ENCODE measurements around the gene CLDN18. TPM values are rescaled to one million over a fixed set of nuclear protein-coding genes. Genes with fewer than 3 reads are reported as not detected.

The CLDN18 gene
- total RNA-seq, 1 donor from 2014 or later, result not detected

DNA sequence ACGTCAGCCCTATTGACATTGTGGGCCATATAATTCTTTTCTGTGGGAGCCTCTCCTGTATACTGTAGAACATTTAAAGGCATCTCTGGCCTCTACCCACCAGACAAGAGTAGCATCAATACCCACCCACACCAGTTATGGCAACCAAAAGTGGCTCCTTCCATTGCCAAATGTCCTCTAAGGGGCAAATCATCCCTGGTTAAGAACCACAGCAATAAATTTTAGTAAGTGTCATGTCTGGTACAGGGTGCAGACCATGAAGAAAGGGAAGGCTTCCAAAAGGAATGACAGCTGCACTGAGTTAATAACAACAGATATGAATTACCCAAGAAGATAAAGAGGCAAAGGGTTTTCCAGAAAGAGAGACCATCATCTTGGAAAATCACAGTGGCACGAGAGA lies 6.9 kb upstream of the CLDN18 start:
- no peaks in the 10 kb centered on the region for H3K9me3 Mint-ChIP-seq
- no peaks in the 10 kb centered on the region for H3K36me3 Mint-ChIP-seq (ENCODE audit: low read depth)
- H3K27me3 Mint-ChIP-seq (ENCODE audit: low read depth), result peaks cover 4% of the 10 kb centered on the region
- H3K4me3 Mint-ChIP-seq (ENCODE audit: low read depth), result no peak overlapping the region
- intact Hi-C loops (cut with micrococcal nuclease), result no loop called here
- H3K4me1 Mint-ChIP-seq (ENCODE audit: low read depth), result no peaks in the 10 kb centered on the region
- DNase-seq (ENCODE audit: low spot score), result no peak
- H3K27ac Mint-ChIP-seq, result no peak overlapping the region

DNA sequence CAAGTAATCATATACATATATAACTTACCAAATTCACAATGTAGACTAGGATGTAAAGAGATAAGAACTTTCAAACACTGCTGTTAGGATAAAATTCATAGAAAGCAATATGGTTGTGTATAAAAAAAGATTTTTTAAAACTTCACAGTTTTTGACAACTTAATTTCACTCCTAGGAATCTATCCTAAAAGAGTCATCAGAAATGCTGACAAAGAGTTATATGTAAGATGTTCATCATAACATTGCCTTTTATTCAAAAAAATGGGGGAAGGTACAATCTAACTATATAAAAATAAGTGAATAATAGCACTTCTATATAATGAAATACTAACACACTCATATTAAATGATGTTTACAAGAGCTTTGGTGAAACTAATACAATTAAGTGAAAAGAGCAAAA lies 4.3 kb upstream of the CLDN18 start:
- Mint-ChIP-seq H3K9me3 (no peaks in the 10 kb centered on the region), H3K4me1 (ENCODE audit: low read depth) (no peaks in the 10 kb centered on the region), H3K4me3 (ENCODE audit: low read depth) (no peak overlapping the region), H3K36me3 (ENCODE audit: low read depth) (no peaks in the 10 kb centered on the region), H3K27me3 (ENCODE audit: low read depth) (peaks cover 4% of the 10 kb centered on the region), H3K27ac (no peak overlapping the region)
- intact Hi-C loops (cut with micrococcal nuclease), result no loop called here
- no peak for DNase-seq (ENCODE audit: low spot score)

GRCh38 chr3:138007898-138008297 lies 2.1 kb upstream of the CLDN18 start:
- Mint-ChIP-seq H3K4me1 (ENCODE audit: low read depth) (no peaks in the 10 kb centered on the region), H3K27ac (no peak overlapping the region), H3K9me3 (no peaks in the 10 kb centered on the region), H3K27me3 (ENCODE audit: low read depth) (peaks cover 4% of the 10 kb centered on the region), H3K4me3 (ENCODE audit: low read depth) (no peak overlapping the region), H3K36me3 (ENCODE audit: low read depth) (no peaks in the 10 kb centered on the region)
- intact Hi-C loops (cut with micrococcal nuclease), result no loop called here
- no peak for DNase-seq (ENCODE audit: low spot score)

- no peaks in the 10 kb centered on the region for H3K9me3 Mint-ChIP-seq
- H3K27ac Mint-ChIP-seq, result no peak overlapping the region
- intact Hi-C loops (cut with micrococcal nuclease), result no loop called here
- no peak overlapping the region for H3K4me3 Mint-ChIP-seq (ENCODE audit: low read depth)
- H3K36me3 Mint-ChIP-seq (ENCODE audit: low read depth), result no peaks in the 10 kb centered on the region
- peaks cover 4% of the 10 kb centered on the region for H3K27me3 Mint-ChIP-seq (ENCODE audit: low read depth)
- DNase-seq (ENCODE audit: low spot score), result no peak
- H3K4me1 Mint-ChIP-seq (ENCODE audit: low read depth), result no peaks in the 10 kb centered on the region
Observed at GRCh38 chr3:138010273-138010590, 267 bp downstream of the CLDN18 start.

- DNase-seq (ENCODE audit: low spot score), result no peak
- no peaks in the 10 kb centered on the region for H3K9me3 Mint-ChIP-seq
- intact Hi-C loops (cut with micrococcal nuclease), result no loop called here
- H3K27me3 Mint-ChIP-seq (ENCODE audit: low read depth), result no peaks in the 10 kb centered on the region
- H3K36me3 Mint-ChIP-seq (ENCODE audit: low read depth), result no peaks in the 10 kb centered on the region
- H3K27ac Mint-ChIP-seq, result no peak overlapping the region
- no peak overlapping the region for H3K4me3 Mint-ChIP-seq (ENCODE audit: low read depth)
- no peaks in the 10 kb centered on the region for H3K4me1 Mint-ChIP-seq (ENCODE audit: low read depth)
Observed at GRCh38 chr3:138011722-138012121, 1.8 kb downstream of the CLDN18 start.

GRCh38 chr3:138012526-138012925 lies 2.6 kb downstream of the CLDN18 start:
- no peak for DNase-seq (ENCODE audit: low spot score)
- no peaks in the 10 kb centered on the region for H3K27me3 Mint-ChIP-seq (ENCODE audit: low read depth)
- no peak overlapping the region for H3K4me3 Mint-ChIP-seq (ENCODE audit: low read depth)
- no peaks in the 10 kb centered on the region for H3K4me1 Mint-ChIP-seq (ENCODE audit: low read depth)
- no peaks in the 10 kb centered on the region for H3K36me3 Mint-ChIP-seq (ENCODE audit: low read depth)
- no peak overlapping the region for H3K27ac Mint-ChIP-seq
- intact Hi-C loops (cut with micrococcal nuclease), result no loop called here
- no peaks in the 10 kb centered on the region for H3K9me3 Mint-ChIP-seq

- no peak for DNase-seq (ENCODE audit: low spot score)
Observed at GRCh38 chr3:138016065-138016464, 6.1 kb downstream of the CLDN18 start.

DNA sequence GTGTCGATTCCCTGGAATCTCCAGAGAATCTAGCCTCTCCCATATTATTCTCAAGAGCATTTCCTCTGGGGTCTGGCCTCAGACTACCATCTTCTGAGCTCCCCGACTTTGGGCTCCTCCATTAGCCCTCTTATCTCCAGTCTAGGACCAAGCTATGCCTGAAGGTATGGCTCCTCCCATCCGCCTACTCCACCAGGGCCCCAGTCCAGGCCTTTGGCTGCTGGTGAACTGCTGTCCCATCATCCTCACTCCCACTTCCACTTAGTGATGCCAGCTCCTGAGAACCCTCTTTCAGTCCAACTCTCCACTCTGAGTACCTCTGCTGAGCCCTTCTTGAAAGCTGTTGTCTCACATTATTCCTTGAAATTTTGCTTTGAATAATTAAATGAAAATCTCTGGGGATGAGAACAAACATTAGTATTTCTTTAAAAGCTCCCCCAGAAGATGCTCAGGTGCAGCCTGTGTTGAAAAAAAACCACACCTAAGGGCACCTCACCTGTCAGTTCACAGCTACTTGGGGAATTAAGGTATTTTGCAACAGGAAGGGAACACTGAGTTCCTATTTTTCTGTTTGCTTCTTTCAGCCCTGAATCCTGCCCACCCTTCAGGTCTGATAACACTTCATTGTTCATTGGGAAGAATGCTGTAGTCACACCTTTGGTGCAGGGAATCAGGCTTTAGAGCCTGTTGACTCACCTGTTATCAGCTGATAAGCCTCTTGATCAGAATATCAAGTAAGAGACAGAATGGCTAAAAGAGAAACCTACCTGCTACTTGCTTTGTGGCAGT lies 9.5 kb downstream of the CLDN18 start:
- Mint-ChIP-seq H3K4me3 (ENCODE audit: low read depth) (no peak overlapping the region), H3K27ac (no peak overlapping the region), H3K36me3 (ENCODE audit: low read depth) (no peaks in the 10 kb centered on the region), H3K4me1 (ENCODE audit: low read depth) (no peaks in the 10 kb centered on the region), H3K9me3 (no peaks in the 10 kb centered on the region), H3K27me3 (ENCODE audit: low read depth) (no peaks in the 10 kb centered on the region)
- intact Hi-C loops (cut with micrococcal nuclease), result no loop called here
- no peak for DNase-seq (ENCODE audit: low spot score)

More at GRCh38 chr3:138016065-138016464, 6.1 kb downstream of the CLDN18 start:
- intact Hi-C loops (cut with micrococcal nuclease), result no loop called here
- no peak overlapping the region for H3K4me3 Mint-ChIP-seq (ENCODE audit: low read depth)
- no peaks in the 10 kb centered on the region for H3K4me1 Mint-ChIP-seq (ENCODE audit: low read depth)
- no peaks in the 10 kb centered on the region for H3K9me3 Mint-ChIP-seq
- H3K27ac Mint-ChIP-seq, result no peak overlapping the region
- no peaks in the 10 kb centered on the region for H3K27me3 Mint-ChIP-seq (ENCODE audit: low read depth)
- no peaks in the 10 kb centered on the region for H3K36me3 Mint-ChIP-seq (ENCODE audit: low read depth)

DNA sequence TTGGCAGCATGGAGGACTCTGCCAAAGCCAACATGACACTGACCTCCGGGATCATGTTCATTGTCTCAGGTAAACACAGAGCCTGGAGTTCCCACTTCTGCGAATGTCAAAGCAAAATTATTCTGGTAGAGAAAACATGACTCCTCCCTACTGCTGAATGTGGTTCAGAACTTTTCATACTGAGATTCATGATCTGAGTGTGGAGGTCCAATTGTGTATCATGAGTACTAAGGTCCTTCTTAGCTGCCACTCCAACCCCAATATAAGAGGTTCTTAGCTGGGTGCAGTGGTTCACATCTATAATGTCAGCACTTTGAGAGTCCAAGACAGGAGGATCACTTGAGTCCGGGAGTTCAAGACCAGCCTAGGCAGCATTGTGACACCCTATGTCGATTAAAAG lies 13.8 kb downstream of the CLDN18 start:
- Mint-ChIP-seq H3K4me3 (ENCODE audit: low read depth) (no peak overlapping the region), H3K27me3 (ENCODE audit: low read depth) (no peaks in the 10 kb centered on the region), H3K4me1 (ENCODE audit: low read depth) (no peaks in the 10 kb centered on the region), H3K27ac (no peak overlapping the region), H3K36me3 (ENCODE audit: low read depth) (no peaks in the 10 kb centered on the region), H3K9me3 (no peaks in the 10 kb centered on the region)
- intact Hi-C loops (cut with micrococcal nuclease), result no loop called here
- DNase-seq (ENCODE audit: low spot score), result no peak

DNA sequence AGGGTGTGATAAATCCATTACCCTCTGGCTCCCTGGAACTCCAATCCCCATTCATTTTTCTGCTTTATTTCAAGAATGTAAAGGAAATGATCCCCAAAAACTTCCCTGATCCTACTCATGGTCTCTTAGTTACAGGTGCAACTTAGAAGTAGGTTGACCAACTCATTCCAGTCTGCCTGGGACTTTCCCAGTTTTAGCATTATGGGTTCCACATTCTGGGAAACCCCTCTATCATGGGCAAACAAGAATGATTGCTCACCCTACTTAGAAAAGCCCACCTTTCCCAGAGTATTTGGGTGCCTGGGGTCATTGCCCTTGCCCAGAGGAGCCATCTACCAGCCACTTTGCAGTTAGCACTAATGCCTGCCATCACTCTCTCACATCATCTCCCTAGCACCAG lies 15.6 kb downstream of the CLDN18 start:
- Mint-ChIP-seq H3K27me3 (ENCODE audit: low read depth) (no peaks in the 10 kb centered on the region), H3K4me1 (ENCODE audit: low read depth) (no peaks in the 10 kb centered on the region), H3K36me3 (ENCODE audit: low read depth) (no peaks in the 10 kb centered on the region), H3K4me3 (ENCODE audit: low read depth) (no peak overlapping the region), H3K9me3 (no peaks in the 10 kb centered on the region), H3K27ac (no peak overlapping the region)
- DNase-seq (ENCODE audit: low spot score), result no peak
- intact Hi-C loops (cut with micrococcal nuclease), result no loop called here

- intact Hi-C loops (cut with micrococcal nuclease), result no loop called here
- no peaks in the 10 kb centered on the region for H3K4me1 Mint-ChIP-seq (ENCODE audit: low read depth)
- H3K36me3 Mint-ChIP-seq (ENCODE audit: low read depth), result no peaks in the 10 kb centered on the region
- no peaks in the 10 kb centered on the region for H3K27me3 Mint-ChIP-seq (ENCODE audit: low read depth)
- no peaks in the 10 kb centered on the region for H3K9me3 Mint-ChIP-seq
- no peak overlapping the region for H3K4me3 Mint-ChIP-seq (ENCODE audit: low read depth)
- H3K27ac Mint-ChIP-seq, result no peak overlapping the region
- no peak for DNase-seq (ENCODE audit: low spot score)
Observed at GRCh38 chr3:138027821-138028220, 17.9 kb downstream of the CLDN18 start.

DNA sequence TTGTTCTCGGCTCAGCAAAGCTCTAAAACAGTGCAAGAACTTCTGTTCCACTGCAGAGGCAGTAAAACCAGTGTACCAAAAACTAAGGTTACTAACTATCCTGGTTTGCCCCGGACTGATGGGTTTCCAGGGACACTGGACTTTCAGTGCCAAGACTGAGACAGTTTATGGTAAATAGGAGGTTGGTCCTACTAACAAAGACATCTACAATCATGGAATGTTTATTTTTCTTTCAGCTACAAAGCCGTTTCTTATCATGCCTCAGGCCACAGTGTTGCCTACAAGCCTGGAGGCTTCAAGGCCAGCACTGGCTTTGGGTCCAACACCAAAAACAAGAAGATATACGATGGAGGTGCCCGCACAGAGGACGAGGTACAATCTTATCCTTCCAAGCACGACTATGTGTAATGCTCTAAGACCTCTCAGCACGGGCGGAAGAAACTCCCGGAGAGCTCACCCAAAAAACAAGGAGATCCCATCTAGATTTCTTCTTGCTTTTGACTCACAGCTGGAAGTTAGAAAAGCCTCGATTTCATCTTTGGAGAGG lies 20.8 kb downstream of the CLDN18 start:
- DNase-seq (ENCODE audit: low spot score), result no peak
- H3K27me3 Mint-ChIP-seq (ENCODE audit: low read depth), result peaks cover 9% of the 10 kb centered on the region
- no peak overlapping the region for H3K4me3 Mint-ChIP-seq (ENCODE audit: low read depth)
- H3K4me1 Mint-ChIP-seq (ENCODE audit: low read depth), result no peaks in the 10 kb centered on the region
- H3K9me3 Mint-ChIP-seq, result no peaks in the 10 kb centered on the region
- intact Hi-C loops (cut with micrococcal nuclease), result no loop called here
- no peaks in the 10 kb centered on the region for H3K36me3 Mint-ChIP-seq (ENCODE audit: low read depth)
- no peak overlapping the region for H3K27ac Mint-ChIP-seq

GRCh38 chr3:138031536-138031935 lies 21.6 kb downstream of the CLDN18 start:
- no peak overlapping the region for H3K27ac Mint-ChIP-seq
- H3K4me1 Mint-ChIP-seq (ENCODE audit: low read depth), result no peaks in the 10 kb centered on the region
- no peaks in the 10 kb centered on the region for H3K36me3 Mint-ChIP-seq (ENCODE audit: low read depth)
- peaks cover 9% of the 10 kb centered on the region for H3K27me3 Mint-ChIP-seq (ENCODE audit: low read depth)
- H3K4me3 Mint-ChIP-seq (ENCODE audit: low read depth), result no peak overlapping the region
- no peaks in the 10 kb centered on the region for H3K9me3 Mint-ChIP-seq
- intact Hi-C loops (cut with micrococcal nuclease), result no loop called here
- DNase-seq (ENCODE audit: low spot score), result no peak

DNA sequence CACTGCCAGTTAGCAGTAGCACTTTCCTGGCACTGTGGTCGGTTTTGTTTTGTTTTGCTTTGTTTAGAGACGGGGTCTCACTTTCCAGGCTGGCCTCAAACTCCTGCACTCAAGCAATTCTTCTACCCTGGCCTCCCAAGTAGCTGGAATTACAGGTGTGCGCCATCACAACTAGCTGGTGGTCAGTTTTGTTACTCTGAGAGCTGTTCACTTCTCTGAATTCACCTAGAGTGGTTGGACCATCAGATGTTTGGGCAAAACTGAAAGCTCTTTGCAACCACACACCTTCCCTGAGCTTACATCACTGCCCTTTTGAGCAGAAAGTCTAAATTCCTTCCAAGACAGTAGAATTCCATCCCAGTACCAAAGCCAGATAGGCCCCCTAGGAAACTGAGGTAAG lies 22.6 kb downstream of the CLDN18 start:
- intact Hi-C loops (cut with micrococcal nuclease), result no loop called here
- no peaks in the 10 kb centered on the region for H3K4me1 Mint-ChIP-seq (ENCODE audit: low read depth)
- no peak for DNase-seq (ENCODE audit: low spot score)
- peaks cover 11% of the 10 kb centered on the region for H3K27me3 Mint-ChIP-seq (ENCODE audit: low read depth)
- H3K36me3 Mint-ChIP-seq (ENCODE audit: low read depth), result no peaks in the 10 kb centered on the region
- no peaks in the 10 kb centered on the region for H3K9me3 Mint-ChIP-seq
- H3K27ac Mint-ChIP-seq, result no peak overlapping the region
- H3K4me3 Mint-ChIP-seq (ENCODE audit: low read depth), result no peak overlapping the region

Data from activated T-helper 2 cell treated with anti-CD3 and anti-CD28 coated beads, Interferon-gamma antibody, Interleukin-2, Interleukin-4, amounts not matched to agents 10 μg/mL and 5 μg/mL and 100 μg/mL, durations not matched to agents 14 hours and 24 hours and 36 hours (primary cell).